ENCODE results near the gene TCF4. TPM values are rescaled to one million over a fixed set of nuclear protein-coding genes. Genes with fewer than 3 reads are reported as not detected.

The TCF4 gene
- total RNA-seq, 1 experiment from 2014 or later = 2.3 TPM

GRCh38 chr18:55593888-55594287, 5.9 kb upstream of the TCF4 start:
- in situ Hi-C loops (cut with HindIII; ENCODE audit: low pct_unique_long_range_greater_than_20kb, low sequenced_read_pairs) = no loop called here
- Histone ChIP-seq H3K27ac (ENCODE audit: low read length) (no peak overlapping the region), H3K27me3 (ENCODE audit: control insufficient read depth, insufficient read depth, low read length) (no peaks in the 10 kb centered on the region), H3K36me3 (ENCODE audit: control insufficient read depth, insufficient read depth, low read length) (no peaks in the 10 kb centered on the region), H3K4me3 (ENCODE audit: low read depth in 2 of 2, low read length in 2 of 2) (no peak overlapping the region), H3K4me1 (ENCODE audit: control insufficient read depth, insufficient read depth, low read length) (no peaks in the 10 kb centered on the region), H3K9me3 (ENCODE audit: control insufficient read depth, insufficient read depth, low read depth, low read length) (no peaks in the 10 kb centered on the region)
- POLR2A ChIA-PET = no interaction called here
- no peak for DNase-seq (ENCODE audit: low read depth, low spot score)
- no peak for ATAC-seq
- intact Hi-C loops (cut with micrococcal nuclease; ENCODE audit: unreplicated experiment) = no loop called here
- CTCF ChIA-PET = no interaction called here
- no peak for TF ChIP-seq TCF7L2 (IDR thresholded peaks at IDR 0.05; ENCODE audit: low read depth, low read length)
- no peak for TF ChIP-seq SIN3A (IDR thresholded peaks at IDR 0.05; ENCODE audit: borderline replicate concordance, insufficient read depth, low read depth, low read length)
- TF ChIP-seq CTCF (IDR thresholded peaks at IDR 0.05) = no peak
- no peak for TF ChIP-seq REST (IDR thresholded peaks at IDR 0.05; ENCODE audit: insufficient read depth in 1 of 2, low read depth in 2 of 2, low read length in 1 of 2)
- TF ChIP-seq POLR2AphosphoS5 (IDR thresholded peaks at IDR 0.05; ENCODE audit: low read depth, low read length) = no peak
- BruUV-seq (replicated peaks) = no TSS peak

GRCh38 chr18:55592572-55592971, 4.6 kb upstream of the TCF4 start:
- Histone ChIP-seq H3K27ac (ENCODE audit: low read length) (no peak overlapping the region), H3K27me3 (ENCODE audit: control insufficient read depth, insufficient read depth, low read length) (no peaks in the 10 kb centered on the region), H3K36me3 (ENCODE audit: control insufficient read depth, insufficient read depth, low read length) (no peaks in the 10 kb centered on the region), H3K4me1 (ENCODE audit: control insufficient read depth, insufficient read depth, low read length) (no peaks in the 10 kb centered on the region), H3K9me3 (ENCODE audit: control insufficient read depth, insufficient read depth, low read depth, low read length) (no peaks in the 10 kb centered on the region), H3K4me3 (ENCODE audit: low read depth in 2 of 2, low read length in 2 of 2) (no peak overlapping the region)
- TF ChIP-seq REST (IDR thresholded peaks at IDR 0.05; ENCODE audit: insufficient read depth in 1 of 2, low read depth in 2 of 2, low read length in 1 of 2) (no peak), TCF7L2 (IDR thresholded peaks at IDR 0.05; ENCODE audit: low read depth, low read length) (no peak), POLR2AphosphoS5 (IDR thresholded peaks at IDR 0.05; ENCODE audit: low read depth, low read length) (no peak), SIN3A (IDR thresholded peaks at IDR 0.05; ENCODE audit: borderline replicate concordance, insufficient read depth, low read depth, low read length) (no peak), CTCF (IDR thresholded peaks at IDR 0.05) (no peak)
- in situ Hi-C loops (cut with HindIII; ENCODE audit: low pct_unique_long_range_greater_than_20kb, low sequenced_read_pairs) (no loop called here), intact Hi-C loops (cut with micrococcal nuclease; ENCODE audit: unreplicated experiment) (no loop called here)
- no peak for DNase-seq (ENCODE audit: low read depth, low spot score)
- ChIA-PET CTCF (no interaction called here), POLR2A (no interaction called here)
- no peak for ATAC-seq
- no TSS peak for BruUV-seq (replicated peaks)

Measured in Panc1 (cell line).